Occipital lobe (tissue), 2 donors: Measurements from ENCODE around the gene ZNF892. TPM values are rescaled to one million over a fixed set of nuclear protein-coding genes. Genes with fewer than 3 reads are reported as not detected.
"Not testable (repeated sequence)": the region's sequence is repeated elsewhere in the genome, so short reads cannot be mapped to it uniquely, and the experiment has no call there.

Experiments used
- DNase-seq: peaks from one replicate; lab custom pipeline; 2025; lab: John Stamatoyannopoulos, UW
- total RNA-seq: library from RNA; depleted of rRNA; stranded (reverse); fragments of >200 nt; gene quantifications from one replicate; pipeline ENCODE4 v1.2.3, GENCODE V29; 2014

ZNF892 gene
- total RNA-seq: 31.7 TPM

DNA sequence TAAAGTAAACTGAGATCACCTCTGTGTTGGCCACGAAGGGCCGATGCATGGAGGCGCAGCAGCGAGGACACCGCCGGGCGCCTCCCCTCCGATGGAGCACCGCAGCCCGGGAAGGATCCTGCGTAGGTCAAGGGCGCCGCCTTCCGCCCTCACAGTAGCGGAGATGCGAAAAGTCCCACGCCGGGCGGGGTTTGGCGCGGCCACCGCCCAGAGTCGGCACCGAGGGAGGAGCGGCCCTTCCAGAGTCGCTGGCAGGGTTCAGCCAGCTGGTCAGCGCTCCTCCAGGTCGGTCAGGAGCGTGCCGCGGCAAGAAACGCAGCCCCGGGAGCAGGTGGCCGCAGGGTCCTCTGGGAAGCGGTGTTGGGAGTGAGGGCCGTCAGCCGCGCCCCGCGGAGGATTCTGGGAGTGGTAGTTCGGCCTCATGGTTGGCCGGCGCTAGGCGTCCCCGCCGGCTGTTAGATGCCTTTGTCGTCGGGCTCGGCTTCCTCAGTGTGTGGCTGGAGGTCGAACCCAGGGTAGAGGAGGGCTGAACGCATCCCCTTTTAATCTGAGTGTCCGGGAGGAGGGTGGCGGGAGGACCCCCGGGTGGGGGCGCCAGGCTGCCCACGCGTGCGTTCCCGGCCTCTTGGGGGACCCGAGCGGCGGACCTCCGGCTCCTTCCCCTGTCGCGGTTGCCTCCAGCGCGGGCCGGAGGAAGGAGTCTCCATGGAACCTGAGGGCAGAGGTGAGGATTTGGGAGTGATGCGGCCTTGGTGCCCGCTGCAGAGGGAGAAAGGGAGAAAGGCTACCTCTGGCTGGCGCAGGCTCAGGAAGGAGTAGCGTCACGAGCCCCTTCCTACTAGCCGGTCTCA lies at the start of gene ZNF892:
ZNF892 (plus strand) TSS at position 411 of the 851 bp plus-strand sequence; CDS start at position 706, 295 bp downstream.
- peak; percentile 88 for DNase-seq

DNA sequence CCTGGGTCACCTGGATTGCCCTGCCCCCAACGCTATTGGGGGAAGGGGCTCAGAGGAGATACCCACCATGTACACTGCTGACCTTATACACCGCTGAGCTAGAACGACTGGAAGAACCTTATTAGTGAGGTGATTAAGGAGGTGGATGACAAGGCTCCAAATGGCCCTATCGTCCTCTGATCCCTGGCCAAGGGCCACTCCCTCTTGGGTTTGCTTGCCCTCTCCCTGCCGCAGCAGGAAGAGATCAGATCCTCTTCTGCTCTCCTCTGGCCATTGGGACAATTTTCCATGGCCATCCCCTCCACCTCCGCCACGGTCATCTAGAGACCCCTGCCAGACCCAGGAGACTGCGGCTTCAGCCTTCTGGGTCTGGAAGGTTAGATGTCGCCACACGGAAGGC lies 48.9 kb upstream of the ZNF892 start:
- no peak for DNase-seq

DNA sequence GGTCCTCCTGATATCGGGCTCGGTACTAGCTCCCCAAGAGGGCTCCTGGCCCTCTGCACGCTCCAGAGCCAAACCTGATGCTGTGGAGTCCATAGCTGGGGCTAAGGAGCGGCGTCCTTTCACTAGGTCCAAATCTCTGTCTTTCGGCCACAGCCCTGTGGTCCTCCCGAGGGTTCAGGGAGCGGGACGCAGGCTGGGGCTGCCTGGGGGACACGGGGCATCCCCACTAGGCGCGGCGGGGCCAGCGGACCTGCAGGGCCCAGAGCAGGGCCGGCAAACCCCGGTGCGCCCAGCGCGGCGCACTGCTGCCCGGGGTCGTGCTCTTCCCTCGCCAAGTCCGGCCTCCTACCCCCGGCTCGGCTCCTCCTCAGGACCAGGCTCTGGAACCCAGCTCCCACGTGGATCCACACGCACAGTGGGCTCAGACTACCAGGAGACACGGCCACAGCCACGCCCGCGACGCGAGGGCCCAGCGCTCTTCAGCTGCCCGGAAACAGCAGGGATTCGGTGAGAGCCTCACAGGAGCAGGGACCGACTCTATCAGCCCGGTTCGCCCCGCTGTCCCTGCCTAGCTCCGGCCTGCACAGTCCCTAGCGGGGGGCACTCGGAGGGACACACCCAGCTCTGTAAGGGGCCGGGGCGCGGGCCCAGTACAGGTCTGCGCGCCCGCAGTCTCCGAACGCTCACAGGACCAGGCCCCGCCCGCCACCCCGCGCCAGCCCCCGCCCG lies 48.3 kb upstream of the ZNF892 start:
- peak; percentile 24 for DNase-seq

DNA sequence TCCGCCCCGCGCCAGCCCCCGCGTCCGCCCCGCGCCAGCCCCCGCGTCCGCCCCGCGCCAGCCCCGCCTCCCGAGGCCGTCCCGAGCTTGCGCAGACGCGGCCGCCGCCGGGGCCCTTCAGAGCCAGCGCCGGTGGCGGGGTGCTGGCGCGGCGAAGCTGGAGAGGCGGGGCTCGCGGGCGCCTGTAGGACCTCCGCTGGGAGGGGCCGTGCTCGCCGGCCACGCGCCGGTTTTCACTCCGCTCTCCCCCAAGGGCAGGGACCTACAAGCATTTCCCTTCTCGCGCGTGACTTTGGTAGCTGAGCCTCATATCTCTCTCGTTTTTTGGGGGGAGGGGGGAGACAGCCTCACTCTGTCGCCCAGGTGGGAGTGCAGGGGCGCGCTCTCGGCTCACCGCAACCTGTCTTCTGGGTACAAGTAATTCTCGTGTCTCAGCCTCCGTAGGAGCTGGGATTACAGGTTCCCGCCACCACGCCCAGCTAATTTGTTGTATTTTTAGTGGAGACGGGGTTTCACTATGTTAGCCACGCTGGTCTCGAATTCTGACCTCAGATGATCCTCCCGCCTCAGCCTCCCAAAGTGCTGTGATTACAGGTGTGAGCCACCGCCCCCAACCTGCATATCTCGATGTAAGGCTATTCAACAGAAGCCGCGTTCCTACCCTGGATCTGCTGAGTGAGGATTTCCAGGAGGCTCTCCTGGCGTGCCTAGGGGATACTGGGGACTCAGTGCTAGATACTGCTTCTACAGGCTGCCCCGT lies 47.5 kb upstream of the ZNF892 start, which contains the start of gene ZNF514:
ZNF514 (minus strand) TSS at position 159 of the 760 bp plus-strand sequence. CDS start 6,595 bp downstream, outside the sequence.
- DNase-seq: peak; percentile 59

DNA sequence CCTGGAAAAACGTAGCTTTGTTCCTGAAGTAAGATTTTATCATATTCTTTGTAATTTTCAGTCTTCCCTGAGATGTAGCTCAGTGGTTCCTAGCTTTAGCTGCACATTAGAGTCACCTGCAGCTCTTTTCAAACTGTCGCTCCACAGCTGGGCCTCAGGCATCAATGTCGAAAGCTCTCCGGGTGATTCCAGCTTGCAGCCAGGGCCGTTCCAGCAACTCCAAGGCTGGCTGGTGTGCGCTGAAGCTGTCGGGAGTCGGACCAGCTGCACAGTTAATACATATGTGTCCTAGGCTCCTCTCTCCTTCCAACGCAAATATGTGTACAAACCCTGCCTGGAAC lies 42.3 kb upstream of the ZNF892 start:
- DNase-seq: no peak

DNA sequence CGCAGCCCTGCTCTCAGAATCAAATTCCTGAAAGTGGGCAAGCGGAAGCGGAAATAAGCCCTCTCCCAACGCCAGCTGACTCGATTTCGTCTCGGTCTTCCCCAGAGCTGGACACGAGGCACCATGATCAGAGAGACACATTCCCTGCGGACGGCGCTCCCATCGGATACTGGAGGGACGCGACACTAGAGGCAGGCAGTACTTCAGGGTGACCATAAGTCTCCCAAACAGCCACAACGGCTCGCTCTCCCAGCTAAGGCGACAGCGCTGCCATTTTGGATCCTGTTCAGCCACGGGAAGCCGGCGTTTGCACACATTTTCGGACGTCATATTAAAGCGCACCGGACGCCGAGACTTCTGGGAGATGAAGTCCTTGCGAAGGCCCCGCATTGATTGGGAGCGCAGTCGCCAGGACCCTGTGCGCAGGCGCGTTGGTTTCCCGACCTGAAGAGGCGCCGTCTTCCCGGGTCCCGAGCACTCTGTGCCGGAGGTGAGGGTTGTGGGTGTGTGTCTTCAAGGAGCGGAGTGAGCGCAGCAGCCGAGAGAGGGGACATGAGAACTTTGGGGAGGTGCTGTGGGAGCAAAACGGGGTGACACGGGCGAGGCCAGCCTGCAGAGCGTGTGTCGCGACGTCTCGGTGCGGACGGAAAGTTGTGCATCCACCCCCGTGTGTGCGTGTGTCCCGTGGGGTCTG lies 41.8 kb upstream of the ZNF892 start, which contains the start of gene ZNF2:
ZNF2 (plus strand) TSS at position 439 of the 694 bp plus-strand sequence. CDS start 10,418 bp downstream, outside the sequence.
- DNase-seq: peak; percentile 94

DNA sequence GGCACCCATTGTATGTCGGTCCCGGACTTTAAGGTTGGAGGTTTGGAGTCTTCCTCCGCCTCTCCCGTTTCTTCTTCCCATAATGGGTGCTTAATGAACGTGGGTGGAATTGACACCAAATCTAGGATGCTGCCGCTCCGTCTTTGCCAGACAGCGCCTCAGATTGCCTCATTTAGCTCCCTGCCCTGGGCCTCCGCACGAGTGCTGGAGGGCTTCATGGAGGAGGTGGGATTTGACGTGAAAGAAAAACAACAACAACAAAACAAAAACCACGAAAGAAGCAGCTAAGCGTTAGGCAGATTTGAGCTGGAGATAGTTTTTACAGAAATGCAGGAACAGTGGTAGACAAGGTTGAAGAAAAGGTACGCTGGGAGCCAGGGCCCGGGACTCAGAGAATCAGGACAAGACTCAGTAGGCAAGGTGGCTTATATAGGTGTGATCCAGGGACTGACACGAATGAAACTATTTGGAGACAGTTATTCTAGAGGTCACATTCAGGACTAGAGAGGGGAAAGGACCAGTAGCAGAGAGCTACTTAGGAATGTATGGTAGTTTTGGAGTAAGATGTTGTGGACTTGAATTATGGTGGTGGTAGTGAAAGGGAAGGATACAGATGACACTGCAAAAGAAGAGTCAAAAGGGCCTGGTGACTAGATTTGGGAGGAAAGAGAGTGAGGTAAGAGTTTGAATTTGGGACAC lies 41.1 kb upstream of the ZNF892 start:
- DNase-seq: no peak

DNA sequence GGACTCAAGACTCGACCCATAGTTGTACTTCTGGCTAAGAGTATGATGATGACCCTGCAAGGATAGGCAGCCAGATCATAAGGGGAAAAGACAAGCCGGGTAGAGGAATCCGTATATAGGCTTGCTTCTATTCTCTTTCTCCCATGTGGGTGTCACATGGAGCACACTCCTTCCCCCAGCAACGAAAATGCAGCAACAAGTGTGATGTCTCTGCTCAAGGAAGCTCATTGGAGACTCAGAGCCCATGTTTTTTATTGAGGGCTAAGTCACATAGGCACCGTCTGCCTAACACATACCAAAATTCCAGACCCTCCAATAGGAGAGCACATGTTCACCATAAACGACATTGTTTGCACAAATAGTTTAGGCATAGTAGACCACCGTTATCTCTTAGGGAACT lies 35.4 kb upstream of the ZNF892 start:
- DNase-seq: no peak

DNA sequence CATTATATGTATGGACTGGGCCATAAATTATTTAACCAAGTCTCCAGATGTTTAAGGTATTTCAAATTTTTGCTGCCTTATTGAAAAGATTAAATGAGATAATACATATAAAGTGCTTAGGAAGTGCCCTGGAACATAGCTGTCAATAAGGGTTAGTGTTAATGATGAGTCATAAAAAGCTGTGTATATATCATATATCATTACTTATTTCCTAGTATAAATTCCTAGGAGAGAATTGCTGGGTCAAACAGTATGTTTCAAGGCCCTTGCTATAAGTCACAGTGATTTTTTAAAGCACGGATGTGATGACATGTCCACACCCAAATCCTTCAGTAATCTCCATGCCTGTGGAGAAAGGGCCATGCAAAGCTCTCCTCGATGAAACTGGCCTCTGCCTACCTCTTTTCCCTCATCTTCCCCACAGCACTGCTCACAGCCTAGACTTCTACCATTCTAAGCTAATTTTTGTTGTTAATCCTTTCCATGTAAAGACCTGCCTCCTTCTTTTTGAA lies 33.2 kb upstream of the ZNF892 start:
- no peak for DNase-seq

DNA sequence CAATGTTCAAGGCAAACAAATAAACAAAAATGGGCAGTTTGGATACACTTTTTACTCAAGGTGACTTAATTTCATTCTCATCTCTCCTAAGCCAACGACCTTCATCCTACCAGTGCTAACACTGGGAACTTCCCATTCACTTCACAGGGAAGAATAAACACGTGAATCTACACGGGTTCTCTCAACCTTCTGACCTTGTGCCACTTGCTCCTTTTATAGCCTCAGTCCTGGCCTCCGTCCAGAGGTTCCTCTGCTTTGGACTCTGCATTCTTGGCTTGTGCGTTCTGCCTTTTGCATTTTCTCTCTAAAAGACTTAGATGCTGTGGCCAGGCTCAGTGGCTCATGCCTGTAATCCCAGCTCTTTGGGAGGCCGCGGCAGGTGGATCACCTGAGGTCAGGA lies 27.9 kb upstream of the ZNF892 start:
- no peak for DNase-seq

DNA sequence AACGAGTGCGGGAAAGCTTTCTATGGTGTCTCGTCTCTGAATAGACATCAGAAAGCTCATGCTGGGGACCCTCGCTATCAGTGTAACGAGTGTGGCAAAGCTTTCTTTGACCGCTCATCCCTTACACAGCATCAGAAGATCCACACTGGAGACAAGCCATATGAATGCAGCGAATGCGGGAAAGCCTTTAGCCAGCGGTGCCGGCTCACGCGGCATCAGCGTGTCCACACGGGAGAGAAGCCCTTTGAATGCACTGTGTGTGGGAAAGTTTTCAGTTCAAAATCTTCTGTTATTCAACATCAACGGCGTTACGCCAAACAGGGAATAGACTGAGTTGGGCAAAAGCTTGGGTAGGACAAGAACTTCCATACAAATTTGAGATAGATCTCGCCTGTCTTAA lies 25.5 kb upstream of the ZNF892 start:
- DNase-seq: no peak

DNA sequence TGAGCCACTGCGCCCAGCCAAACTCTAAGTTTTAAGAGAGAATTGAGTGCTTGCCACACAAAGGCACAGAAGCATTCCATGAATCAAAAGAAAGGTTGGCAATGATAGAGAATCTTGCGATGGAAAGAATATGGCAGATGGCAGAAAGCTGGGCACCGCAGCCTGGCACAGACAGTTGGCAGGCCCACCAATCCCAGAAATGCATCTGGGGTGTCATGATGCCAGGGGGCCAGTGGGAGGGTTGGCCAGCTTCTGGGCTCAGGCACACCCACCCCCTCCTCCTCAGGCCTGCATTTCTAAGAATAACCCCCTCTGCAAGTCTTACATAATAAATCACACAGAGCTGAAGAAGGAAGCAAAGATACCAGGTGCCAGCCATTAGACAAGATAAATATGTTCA lies 22.1 kb upstream of the ZNF892 start:
- peak; percentile 60 for DNase-seq

DNA sequence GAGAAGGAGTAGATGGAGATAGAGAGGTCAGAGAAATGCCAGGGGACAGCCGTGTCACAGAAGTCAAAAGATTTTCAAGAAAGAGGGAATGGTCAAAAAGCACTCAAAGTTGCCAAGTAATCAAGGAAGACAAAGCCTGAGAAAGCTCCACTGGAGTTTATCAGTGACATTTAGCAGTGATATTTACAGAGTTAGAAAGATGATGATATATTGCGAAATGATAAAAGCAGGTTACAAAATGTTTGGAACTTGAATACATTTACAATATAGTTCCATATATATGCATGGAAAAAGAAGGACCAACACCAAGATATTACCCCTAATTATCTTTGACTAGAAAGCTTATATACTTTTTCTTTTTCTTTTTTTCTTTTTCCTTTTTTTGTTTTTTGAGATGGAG lies 21.3 kb upstream of the ZNF892 start:
- no peak for DNase-seq

DNA sequence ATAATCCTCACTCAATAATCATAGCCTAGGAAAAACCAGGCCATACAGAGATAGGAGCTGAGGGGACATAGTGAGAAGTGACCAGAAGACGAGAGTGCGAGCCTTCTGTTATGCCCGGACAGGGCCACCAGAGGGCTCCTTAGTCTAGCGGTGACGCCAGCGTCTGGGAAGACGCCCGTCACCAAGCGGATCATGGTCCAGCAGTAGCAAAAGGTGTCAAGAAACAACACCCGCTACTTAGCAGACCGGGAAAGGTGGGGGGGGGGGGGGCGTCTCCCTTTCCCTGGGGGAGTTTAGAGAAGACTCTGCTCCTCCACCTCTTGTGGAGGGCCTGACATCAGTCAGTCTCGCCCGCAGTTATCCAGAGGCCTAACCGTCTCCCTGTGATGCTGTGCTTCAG lies 14.4 kb upstream of the ZNF892 start:
- DNase-seq: not testable (repeated sequence)

DNA sequence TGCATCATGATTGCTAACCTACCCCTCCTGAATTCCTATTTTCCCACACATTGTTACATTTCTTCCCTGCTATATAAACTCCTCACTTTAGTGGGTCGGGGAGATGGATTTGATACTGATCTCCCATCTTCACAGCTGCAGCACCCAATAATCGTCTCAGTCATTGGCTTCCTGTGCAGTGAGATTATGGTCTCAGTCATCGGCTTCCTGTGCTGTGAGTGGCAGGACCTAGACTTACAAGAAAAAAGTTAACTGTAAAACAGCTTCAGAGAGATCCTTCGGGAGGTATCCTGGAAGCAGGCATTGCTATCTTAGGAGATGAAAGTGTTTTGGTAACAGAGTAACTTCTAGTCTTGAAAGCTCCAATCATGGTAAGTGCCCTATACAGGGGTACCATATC lies 3.4 kb upstream of the ZNF892 start:
- no peak for DNase-seq

DNA sequence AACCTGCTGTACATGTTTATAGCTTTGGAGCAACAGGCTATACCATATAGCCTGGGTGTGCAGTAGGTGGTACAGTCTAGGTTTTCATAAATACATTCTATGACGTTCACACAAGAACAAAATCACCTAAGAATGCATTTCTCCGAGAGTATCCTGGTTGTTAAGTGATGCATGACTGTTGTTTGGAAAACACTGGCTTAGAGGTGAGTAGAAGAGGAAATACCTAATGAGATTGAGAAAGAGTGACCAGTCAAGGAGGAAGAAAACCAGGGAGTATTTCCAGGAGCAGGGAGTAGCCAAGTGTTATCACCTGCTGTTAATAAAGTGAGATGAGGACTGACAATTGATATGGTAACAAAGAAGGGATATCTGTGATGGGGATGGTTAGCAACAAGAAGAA lies 2.9 kb upstream of the ZNF892 start:
- DNase-seq: no peak

DNA sequence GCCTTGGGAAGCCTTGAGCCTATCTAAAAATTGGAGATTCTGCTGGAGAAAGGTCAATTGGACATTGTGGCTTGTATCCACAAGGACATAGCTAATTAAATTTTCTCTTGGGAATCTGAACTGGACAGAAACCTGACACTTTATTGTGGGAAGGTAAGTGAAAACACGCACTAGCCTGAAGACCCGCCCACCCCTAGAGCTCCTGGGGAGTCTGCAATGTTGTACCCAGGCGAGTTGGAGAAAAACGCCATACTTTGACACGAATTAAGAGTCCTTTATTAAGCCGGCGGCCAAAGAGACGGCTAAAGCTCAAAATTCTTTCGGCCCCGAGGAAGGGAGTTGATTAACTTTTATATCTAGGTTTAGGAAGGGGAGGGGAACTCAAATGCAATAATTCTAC lies 1.2 kb upstream of the ZNF892 start:
- no peak for DNase-seq

DNA sequence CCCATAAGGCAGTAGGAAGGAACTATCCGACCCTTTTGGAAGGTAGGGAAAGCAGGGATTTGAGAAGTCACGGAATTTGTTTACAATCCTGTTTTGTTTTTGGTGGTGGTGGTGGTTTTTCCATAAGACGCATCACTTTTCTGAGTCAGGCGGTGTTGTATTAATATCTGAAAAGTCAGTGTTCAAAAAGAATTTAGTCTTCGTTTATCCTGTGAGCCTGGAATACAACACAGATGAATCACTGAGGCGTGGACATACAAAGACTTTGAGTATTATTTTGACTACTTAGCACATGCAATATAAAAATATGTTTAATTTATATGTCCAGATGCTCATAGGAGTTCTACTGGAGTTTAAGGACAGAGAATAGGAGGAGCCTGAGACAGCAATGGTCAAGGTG lies 785 bp downstream of the ZNF892 start:
- no peak for DNase-seq

DNA sequence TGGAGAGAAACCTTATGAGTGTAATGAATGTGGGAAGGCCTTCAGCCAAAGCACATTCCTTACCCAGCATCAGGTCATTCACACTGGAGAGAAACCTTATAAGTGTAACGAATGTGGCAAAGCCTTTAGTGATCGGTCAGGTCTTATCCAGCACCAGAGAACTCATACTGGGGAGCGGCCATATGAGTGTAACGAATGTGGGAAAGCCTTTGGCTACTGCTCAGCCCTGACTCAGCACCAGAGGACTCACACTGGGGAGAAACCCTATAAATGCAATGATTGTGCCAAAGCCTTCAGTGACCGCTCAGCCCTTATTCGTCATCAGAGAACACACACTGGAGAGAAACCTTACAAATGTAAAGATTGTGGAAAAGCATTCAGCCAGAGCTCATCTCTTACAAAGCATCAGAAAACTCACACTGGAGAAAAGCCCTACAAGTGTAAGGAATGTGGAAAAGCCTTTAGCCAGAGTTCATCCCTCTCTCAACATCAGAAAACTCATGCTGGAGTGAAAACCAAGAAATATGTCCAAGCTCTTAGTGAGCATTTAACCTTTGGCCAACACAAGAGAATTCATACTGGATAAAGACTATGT lies 7.8 kb downstream of the ZNF892 start:
- no peak for DNase-seq

DNA sequence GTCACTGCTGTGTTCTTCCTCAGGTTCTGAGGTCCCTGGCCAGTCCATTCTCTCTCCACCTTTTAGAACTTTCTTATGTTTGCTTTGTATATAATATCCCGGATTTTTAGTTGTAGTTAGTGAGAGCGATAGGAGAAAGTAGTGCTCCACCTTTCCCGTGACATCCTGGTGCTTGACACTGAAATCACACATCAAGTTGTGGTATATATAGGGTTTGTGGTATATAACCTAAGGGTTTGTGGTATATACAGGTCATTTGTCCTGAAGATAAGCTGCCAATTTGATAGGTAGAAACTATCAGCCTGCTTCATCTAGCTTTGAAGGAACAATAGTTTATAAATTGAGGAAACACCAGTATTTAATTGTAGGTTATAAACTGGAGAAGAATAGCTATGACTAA lies 13.1 kb downstream of the ZNF892 start:
- no peak for DNase-seq
